Kidney tubule cell (primary cell): ENCODE results near the gene BICRA.
A peak's percentile ranks its signal among the peaks of the same experiment; 100 is the strongest.
"Not testable (repeated sequence)": the region's sequence is repeated elsewhere in the genome, so short reads cannot be mapped to it uniquely, and the experiment has no call there.

Source experiments
- DNase-seq: peaks from one replicate; pipeline ENCODE4 v3.0.0-alpha.2; 2018; ENCODE audit warnings: low spot score

BICRA gene

GRCh38 chr19:47663911-47664771, 55.2 kb downstream of the BICRA start:
- peak; percentile 80 for DNase-seq

DNA sequence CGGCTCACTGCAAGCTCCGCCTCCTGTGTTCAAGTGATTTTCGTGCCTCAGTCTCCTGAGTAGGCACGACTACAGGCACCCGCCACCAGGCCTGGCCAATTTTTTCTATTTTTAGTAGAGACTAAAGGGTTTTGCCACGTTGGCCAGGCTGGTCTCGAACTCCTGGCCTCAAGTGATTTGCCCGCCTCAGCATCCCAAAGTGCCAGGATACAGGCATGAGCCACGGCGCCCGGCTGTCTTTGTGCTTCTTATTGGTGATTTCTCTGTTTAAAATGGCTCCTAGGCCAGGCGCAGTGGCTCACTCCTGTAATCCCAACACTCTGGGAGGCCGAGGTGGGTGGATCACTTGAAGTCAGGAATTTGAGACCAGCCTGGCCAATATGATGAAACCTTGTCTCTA, 59.6 kb downstream of the BICRA start:
- not testable (repeated sequence) for DNase-seq

DNA sequence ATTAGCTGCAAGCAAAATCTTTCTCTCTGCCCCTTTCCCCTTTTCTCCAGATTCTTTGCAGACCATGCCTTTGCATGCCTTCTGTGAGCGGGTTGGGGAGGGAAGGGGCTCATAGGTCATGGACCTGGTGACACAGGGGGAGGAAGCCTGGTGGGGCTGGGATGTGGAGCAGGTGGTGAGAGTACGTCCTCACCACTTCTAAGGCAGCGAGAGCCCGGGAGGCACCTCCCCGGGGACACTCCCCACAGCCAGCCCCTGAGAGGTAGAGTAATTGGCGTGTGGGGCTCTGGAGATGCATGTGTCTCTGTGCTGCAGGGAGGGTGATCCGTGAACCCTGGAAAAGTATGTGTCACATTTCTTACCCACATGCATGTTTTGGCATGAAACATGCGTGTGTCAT, 61.8 kb downstream of the BICRA start:
- DNase-seq, result no peak

DNA sequence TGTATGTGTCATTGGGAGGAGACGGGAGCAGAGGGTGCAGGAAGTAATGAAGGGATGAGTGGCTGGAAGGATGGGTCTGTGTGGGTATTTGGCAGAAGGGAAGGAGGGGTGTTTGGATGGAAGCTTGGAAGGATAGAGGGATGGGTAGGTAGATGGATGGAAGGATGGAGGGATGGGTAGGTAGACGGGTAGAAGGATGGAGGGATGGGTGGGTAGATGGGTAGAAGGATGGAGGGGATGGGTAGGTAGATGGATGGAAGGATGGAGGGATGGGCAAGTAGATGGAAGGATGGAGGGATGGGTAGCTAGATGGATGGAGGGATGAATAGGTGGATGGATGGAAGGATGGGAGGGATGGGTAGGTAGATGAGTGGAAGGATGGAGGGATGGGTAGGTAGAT, 62.6 kb downstream of the BICRA start:
- DNase-seq, result no peak

- no peak for DNase-seq
These were observed 64.5 kb downstream of the BICRA start for GRCh38 chr19:47673426-47673825.

DNA sequence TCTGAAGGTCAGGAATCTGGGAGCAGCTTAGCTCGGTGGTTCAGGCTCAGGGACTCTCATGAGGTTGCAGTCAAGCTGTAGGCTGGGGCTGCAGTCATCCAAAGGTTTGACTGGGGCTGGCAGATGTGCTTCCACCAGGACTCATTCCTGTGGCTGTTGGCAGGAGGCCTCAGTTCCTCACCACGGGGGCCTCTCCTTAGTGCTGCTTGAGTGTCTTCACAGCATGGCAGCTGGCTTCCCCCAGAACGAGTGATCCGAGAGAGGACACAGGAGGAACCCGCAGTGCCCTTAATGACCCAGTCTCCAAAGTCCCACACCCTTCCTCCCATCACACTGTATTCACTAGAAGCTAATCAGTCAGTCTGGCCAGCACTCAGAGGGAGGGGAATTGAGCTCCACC, 65.6 kb downstream of the BICRA start:
- DNase-seq, result no peak

DNA sequence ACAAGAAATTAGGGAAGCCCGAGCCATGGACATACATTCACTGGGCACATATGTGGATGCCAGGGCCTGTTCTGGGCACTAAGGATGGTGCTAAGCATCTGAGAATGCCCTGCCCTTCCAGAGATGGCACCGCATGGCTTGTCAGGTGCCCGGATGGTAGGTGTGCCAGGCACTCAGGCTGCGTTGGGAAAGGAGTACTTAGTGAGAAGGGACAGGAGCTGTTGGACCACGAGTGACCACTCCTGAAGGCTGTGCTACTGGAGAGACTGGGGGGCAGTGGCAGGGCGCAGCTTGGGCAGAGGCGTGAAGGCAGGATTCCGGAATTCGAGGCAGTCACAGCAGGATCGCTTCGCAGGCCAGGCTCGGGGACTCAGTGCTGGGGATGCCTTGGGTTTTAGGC, 66.3 kb downstream of the BICRA start:
- no peak for DNase-seq

DNA sequence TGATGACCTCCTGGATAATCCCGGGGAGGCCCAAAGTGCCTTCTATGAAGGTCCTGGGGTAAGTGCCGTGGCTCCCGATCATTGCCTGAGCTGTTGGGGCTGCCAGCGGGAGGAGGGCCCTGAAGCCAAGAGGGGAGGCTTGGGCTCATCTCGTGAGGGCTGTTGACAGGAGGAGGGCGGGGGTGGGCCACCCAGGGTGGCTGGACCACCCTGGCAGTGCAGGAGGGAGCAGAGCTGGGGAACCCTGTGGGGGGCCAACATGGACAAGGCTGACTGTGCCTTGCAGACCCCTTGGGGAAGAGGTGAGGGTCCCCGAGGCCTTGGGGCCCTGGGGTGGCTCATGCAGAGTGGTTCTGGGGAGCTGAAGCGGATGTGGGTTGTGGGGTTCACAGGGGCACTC, 66.9 kb downstream of the BICRA start:
- DNase-seq, result no peak

DNA sequence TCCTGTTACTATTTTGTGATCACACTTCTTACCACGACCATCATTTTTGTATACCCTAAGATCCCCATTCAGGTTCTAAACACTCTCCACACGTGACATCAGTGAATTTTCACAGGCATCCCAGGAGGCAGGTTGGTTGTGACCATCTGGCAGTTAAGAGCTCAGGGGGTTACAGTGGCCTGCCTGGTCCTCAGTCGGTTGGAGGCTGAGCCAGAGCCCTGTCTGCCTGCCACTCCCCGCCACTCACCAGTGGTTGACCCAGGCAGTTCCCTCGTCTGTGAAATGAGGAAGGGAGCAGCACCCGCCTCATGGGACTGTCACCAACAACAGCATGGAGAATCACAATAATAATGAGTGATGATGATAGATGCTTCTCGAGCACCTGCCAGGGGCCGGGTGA, 67.9 kb downstream of the BICRA start:
- no peak for DNase-seq

DNA sequence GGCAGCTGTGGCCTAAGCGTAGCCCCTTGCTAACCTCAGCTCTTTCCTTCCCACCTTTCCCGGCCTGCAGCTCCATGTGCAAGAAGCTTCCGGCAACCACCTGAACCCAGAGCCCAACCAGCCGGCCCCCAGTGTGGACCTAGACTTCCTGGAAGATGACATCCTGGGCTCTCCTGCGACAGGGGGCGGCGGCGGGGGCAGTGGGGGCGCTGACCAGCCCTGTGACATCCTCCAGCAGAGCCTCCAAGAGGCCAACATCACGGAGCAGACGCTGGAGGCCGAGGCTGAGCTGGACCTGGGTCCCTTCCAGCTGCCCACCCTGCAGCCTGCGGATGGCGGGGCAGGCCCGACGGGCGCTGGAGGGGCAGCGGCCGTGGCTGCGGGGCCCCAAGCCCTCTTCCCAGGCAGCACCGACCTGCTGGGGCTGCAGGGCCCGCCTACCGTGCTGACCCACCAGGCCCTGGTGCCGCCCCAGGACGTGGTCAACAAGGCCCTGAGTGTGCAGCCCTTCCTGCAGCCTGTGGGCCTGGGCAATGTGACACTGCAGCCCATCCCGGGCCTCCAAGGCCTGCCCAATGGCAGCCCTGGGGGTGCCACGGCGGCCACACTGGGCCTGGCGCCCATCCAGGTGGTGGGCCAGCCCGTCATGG, 70.4 kb downstream of the BICRA start:
- no peak for DNase-seq

DNA sequence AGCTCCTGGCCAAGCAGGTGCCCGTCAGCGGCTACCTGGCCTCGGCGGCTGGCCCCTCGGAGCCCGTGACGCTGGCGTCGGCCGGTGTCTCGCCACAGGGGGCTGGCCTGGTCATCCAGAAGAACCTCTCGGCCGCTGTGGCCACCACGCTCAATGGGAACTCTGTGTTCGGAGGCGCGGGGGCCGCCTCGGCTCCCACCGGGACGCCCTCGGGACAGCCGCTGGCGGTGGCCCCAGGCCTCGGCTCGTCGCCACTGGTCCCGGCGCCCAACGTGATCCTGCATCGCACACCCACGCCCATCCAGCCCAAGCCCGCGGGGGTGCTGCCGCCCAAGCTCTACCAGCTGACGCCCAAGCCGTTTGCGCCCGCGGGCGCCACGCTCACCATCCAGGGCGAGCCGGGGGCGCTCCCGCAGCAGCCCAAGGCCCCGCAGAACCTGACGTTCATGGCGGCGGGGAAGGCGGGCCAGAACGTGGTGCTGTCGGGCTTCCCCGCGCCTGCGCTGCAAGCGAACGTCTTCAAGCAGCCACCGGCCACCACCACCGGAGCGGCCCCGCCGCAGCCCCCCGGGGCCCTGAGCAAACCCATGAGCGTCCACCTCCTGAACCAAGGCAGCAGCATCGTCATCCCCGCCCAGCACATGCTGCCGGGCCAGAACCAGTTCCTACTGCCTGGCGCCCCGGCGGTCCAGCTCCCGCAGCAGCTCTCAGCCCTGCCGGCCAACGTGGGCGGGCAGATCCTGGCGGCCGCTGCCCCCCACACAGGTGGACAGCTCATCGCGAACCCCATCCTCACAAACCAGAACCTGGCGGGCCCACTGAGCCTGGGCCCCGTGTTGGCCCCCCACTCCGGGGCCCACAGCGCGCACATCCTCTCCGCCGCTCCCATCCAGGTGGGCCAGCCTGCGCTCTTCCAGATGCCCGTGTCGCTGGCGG, 71.3 kb downstream of the BICRA start:
- DNase-seq, result no peak

DNA sequence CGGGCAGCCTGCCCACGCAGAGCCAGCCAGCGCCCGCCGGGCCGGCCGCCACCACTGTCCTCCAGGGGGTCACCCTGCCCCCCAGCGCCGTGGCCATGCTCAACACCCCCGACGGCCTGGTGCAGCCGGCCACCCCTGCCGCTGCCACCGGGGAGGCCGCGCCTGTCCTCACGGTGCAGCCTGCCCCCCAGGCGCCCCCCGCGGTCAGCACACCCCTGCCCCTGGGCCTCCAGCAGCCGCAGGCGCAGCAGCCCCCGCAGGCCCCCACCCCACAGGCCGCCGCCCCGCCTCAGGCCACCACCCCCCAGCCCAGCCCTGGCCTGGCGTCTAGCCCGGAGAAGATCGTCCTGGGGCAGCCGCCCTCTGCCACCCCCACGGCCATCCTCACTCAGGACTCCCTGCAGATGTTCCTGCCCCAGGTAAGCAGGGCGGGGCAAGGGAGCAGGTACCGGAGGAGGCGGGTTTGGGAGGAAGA, 72.0 kb downstream of the BICRA start:
- DNase-seq, result no peak

GRCh38 chr19:47681388-47681787, 72.5 kb downstream of the BICRA start:
- DNase-seq, result no peak

- DNase-seq, result no peak
These were observed 73.0 kb downstream of the BICRA start for GRCh38 chr19:47681936-47682335.

DNA sequence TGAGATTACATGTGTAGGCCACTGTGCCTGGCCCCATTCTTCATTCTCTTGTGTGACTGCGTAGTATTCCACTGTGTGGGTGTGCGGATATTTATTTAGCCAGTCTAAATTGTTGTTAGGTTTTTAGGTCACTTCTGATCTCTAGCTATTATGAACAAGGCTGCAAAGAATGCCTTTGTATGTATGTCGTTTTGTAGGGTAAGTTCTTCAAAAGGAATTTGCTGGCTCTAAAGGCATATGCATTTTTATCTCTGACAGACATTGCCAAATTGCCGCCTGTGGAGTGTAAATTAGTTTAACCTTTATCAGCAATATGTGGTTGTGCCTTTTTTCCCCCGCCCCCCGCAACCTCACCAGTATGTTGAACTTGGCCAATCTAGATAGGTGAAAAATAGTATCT, 74.0 kb downstream of the BICRA start:
- no peak for DNase-seq

- DNase-seq, result no peak
These were observed 77.9 kb downstream of the BICRA start for GRCh38 chr19:47686679-47687450.

DNA sequence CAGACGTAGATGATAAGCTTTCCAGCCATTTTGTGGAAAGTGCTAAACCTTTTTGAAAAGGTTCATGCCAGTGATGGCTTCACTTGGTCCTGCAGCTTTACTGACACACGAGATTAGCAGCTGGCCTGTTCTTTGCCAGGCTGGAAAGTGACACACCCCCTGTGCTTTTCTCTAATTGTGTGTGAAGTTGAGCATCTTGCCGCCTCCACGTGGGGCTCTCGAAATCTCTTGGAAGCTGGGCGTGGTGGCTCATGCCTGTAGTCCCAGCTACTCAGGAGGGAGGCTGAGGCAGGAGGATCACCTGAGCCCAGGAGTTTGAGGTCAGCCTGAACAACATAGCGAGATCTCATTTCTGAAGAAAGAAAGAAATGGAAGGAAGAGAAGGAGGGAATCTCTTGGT, 79.0 kb downstream of the BICRA start:
- DNase-seq, result no peak

DNA sequence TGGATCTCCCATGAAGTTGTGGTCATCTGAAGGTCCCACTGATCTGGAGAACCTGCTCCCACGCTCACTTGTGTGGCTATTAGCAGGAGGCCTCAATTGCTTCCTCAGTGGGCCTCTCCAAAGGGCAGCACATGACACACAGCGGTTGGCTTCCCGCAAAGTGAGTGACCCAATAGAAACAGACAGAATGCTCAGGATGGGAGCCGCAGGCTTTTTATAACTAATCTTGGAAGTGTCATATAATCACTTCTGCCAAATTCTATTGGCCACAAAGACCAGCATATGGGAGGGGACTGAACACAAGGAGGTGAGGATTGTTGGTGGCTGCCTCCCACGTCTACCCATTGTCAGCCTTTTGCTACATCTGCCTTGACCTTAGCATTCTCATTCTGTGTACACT, 82.2 kb downstream of the BICRA start:
- DNase-seq, result no peak

DNA sequence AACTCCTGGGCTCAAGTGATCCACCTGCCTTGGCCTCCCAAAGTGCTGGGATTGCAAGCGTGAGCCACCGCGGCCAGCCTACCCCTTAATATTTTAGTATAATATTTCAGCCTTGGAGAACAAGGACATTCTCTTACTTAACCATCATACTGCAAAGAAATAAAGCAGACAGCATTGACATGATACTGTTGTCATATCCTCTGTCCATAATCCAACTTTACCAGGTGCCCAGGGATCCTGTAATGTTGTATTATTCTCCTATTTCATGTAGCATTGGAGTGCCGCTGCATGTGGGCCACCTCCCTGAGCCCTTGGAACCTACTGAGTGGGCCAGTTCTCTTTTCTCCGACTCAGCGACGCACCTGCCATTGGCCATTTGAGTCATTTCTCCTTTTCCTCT, 82.8 kb downstream of the BICRA start:
- DNase-seq, result no peak

DNA sequence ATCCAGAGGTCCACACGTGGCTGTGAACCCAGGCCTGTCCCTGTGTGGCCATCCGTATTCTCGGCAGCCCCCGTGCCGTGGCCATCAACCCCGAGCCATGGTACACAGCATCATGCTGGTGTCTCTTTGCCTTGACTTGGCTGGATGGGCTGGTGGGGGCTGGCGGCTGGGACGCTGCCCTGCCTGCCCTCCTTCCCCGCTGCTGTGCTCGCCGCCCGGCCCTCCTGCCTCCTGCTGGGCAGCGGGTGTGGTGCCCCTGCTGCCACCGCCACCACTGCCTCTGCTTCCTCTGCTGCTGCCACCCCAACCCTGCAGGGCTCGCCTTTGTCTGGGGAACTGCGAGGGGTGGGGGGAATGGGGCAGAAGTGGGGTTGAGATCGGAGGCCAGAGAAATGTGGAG, 84.6 kb downstream of the BICRA start:
- no peak for DNase-seq

- DNase-seq, result no peak
These were observed 85.0 kb downstream of the BICRA start for GRCh38 chr19:47693903-47694302.
